Muscle layer of duodenum (tissue), 2 donors: ENCODE data around the gene SLC5A6.
"Not testable (repeated sequence)": the region's sequence is repeated elsewhere in the genome, so short reads cannot be mapped to it uniquely, and the experiment has no call there.

Source experiments
- H3K27ac ChIP-seq: one replicate; pipeline ENCODE4 v1.7.0; 2013; ENCODE audit warnings: mild to moderate bottlenecking, low read length
- H3K27me3 ChIP-seq: one replicate; pipeline ENCODE4 v1.7.0; 2013; ENCODE audit warnings: low read depth, mild to moderate bottlenecking, control low read depth, low read length
- H3K36me3 ChIP-seq, 2 donors: one replicate each; pipeline ENCODE4 v1.7.0; 2013; ENCODE audit warnings: low read length in 2 of 2, control low read depth in 1 of 2, mild to moderate bottlenecking in 1 of 2; ENCODE audit not compliant: insufficient read depth in 2 of 2, control insufficient read depth in 1 of 2
- H3K4me1 ChIP-seq, 2 donors: one replicate each; pipeline ENCODE4 v1.7.0; 2013; ENCODE audit warnings: low read length in 2 of 2, mild to moderate bottlenecking in 2 of 2, control low read depth in 1 of 2, moderate library complexity in 1 of 2; ENCODE audit not compliant: insufficient read depth in 2 of 2, control insufficient read depth in 1 of 2
- H3K4me3 ChIP-seq, 2 donors: one replicate each; pipeline ENCODE4 v1.7.0; 2013; ENCODE audit warnings: low read length in 2 of 2, low read depth in 1 of 2, mild to moderate bottlenecking in 1 of 2
- H3K9me3 ChIP-seq, 2 donors: one replicate each; pipeline ENCODE4 v1.7.0; 2013; ENCODE audit warnings: low read length in 2 of 2, control low read depth in 1 of 2, mild to moderate bottlenecking in 1 of 2; ENCODE audit not compliant: control insufficient read depth in 1 of 2
- donor health status: healthy.

The SLC5A6 gene

DNA sequence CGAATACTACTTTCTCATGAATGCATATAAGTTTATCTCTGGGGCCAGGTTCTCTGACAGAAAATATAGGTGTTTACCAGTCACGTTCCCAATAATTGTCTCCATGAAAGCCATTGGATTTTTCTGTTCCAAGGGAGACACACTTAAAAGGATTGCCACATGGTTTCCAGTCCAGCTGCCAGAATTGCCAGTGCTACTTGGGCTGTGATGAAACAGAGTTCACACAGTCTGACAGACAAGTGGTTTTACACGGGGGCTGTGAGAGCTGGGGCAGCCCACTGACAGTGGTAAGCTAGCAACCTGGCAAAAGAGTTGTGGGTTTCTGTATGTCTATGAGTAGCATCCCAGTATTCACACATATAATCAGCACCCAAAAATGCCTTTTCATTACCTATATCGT lies 28.0 kb downstream of the SLC5A6 start:
- Histone ChIP-seq H3K9me3 (no peaks in the 10 kb centered on the region), H3K27me3 (no peaks in the 10 kb centered on the region), H3K36me3 (peaks cover 0 to 9% of the 10 kb centered on the region in 2 donors), H3K4me1 (no peaks in the 10 kb centered on the region), H3K4me3 (no peak overlapping the region), H3K27ac (no peak overlapping the region)

DNA sequence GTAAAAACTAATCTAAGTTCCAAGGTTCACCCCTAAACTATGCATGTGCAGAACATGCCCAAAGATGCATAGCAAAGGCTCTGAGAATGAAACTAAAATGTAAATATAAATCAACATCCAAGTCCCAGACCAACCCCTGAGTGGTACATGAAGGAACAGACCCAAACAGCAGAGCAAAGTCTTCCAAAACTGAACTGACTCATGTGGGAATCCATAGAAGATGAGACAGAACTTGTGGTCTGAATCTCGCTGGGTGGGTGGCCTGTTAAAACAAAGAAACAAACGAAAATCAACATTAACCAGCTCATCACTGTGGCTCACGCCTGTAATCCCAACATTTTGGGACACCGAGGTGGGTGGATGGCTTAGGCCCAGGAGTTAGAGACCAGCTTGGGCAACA lies 29.7 kb downstream of the SLC5A6 start:
- Histone ChIP-seq H3K4me1 (no peaks in the 10 kb centered on the region), H3K36me3 (peaks cover 0 to 9% of the 10 kb centered on the region in 2 donors), H3K27me3 (no peaks in the 10 kb centered on the region), H3K27ac (no peak overlapping the region), H3K4me3 (no peak overlapping the region), H3K9me3 (no peaks in the 10 kb centered on the region)

DNA sequence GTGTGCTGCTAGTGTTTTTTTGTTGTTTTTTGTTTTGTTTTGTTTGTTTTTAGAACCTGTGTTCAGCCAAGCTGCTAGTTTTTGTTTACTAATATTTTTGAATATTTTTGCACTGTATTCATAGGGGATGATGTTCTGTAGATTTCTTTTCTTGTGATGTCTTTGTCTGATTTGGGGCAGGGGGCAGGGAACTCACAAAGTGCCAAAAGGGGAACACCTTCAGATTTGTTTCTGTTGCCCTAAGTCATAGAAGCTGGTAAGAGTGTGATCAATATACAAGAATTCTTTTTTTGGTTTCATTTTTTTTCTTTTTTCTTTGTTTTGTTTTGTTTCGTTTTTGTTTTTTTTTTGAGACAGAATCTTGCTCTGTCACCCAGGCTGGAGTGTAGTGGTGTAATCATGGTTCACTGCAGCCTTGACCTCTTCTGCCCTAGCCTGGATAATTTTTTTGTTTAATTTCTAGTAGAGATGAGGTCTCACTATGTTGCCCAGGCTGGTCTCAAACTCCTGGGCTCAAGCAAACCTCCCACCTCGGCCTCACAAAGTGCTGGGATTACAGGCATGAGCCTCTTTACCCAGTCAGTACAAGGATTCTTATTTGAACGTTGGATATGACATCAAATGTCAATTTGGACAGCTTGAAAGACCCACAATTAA lies 32.6 kb downstream of the SLC5A6 start:
- Histone ChIP-seq H3K27ac (no peak overlapping the region), H3K9me3 (no peaks in the 10 kb centered on the region), H3K4me3 (no peak overlapping the region), H3K4me1 (no peaks in the 10 kb centered on the region), H3K27me3 (no peaks in the 10 kb centered on the region), H3K36me3 (peaks cover 0 to 6% of the 10 kb centered on the region in 2 donors)

DNA sequence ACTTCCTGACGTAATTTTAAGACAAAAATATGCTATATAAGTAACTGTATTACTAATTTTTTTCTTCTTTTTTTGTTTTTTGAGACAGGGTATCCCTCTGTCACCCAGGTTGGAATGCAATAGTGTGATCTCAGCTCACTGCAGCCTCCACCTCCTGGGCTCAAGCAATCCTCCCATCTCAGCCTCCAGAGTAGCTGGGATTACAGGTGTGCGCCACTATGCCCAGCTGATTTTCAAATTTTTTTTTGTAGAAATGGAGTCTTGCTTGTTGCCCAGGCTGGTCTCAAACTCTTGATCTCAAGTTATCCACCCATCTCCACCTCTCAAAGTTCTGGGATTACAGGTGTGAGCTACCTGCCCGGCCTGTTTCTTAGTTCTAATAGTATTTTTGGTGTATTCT lies 33.6 kb downstream of the SLC5A6 start:
- no peaks in the 10 kb centered on the region for H3K4me1 ChIP-seq
- H3K27ac ChIP-seq = no peak overlapping the region
- H3K9me3 ChIP-seq = no peaks in the 10 kb centered on the region
- no peak overlapping the region for H3K4me3 ChIP-seq
- H3K27me3 ChIP-seq = no peaks in the 10 kb centered on the region
- peaks cover 0 to 6% of the 10 kb centered on the region in 2 donors for H3K36me3 ChIP-seq

DNA sequence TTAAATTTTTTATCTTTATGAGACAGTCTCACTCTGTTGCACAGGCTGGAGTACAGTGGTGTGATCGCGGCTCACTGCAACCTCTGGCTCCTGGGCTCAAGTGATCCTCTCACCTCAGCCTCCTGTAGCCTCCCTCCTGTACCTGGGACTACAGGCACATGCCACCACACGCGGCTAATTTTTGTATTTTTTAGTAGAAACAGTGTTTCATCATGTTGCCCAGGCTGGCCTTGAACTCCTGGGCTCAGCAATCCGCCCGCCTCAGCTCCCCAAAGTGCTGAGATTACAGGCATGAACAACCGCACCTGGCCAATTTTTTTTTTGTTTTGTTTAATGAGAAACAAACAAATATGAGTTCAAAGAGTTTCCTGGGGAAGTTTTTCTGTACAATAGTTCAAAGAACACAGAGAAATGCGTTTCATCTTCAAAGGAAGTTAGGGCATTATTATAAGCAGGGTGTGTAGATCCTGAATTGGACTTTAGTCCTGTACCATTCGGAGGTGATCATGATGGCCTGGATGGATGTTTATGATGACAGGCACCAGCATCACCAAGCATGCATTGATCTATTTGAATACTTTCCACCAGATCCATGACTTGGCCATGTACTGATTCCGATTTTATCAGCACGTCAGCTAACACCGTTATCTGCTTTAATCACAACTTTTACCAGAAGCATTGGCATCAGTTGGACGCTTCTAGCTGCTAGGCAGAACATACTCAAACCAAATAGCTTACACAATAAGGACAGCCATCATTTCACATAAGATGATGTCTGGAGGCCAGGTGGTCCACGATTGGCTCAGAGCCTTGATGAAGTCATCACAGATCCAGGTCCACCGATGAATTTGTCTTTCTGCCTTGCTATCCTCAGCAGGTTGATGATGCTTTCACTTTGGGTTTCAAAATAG lies 34.4 kb downstream of the SLC5A6 start:
- Histone ChIP-seq H3K36me3 (peaks cover 0 to 6% of the 10 kb centered on the region in 2 donors), H3K4me3 (no peak overlapping the region), H3K27me3 (no peaks in the 10 kb centered on the region), H3K9me3 (no peaks in the 10 kb centered on the region), H3K27ac (no peak overlapping the region), H3K4me1 (no peaks in the 10 kb centered on the region)

DNA sequence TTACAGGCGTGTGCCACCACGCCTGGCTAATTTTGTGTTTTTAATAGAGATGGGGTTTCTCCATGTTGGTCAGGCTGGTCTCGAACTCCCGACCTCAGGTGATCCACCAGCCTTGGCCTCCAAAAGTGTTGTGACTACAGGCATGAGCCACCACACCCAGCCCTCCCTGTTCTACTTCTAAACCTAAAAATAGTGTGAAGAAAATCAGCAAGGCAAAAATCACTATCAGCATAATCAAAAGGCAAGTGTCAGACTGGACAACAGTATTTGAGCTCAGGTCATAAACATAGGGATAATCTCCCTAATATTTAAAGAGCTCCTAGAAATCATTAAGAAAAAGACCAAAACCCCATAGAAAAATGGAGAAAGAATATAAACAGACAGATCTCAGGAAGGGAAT lies 36.3 kb downstream of the SLC5A6 start:
- not testable (repeated sequence) for H3K27me3 ChIP-seq, H3K27ac ChIP-seq, H3K4me3 ChIP-seq, H3K4me1 ChIP-seq, H3K9me3 ChIP-seq, H3K36me3 ChIP-seq

DNA sequence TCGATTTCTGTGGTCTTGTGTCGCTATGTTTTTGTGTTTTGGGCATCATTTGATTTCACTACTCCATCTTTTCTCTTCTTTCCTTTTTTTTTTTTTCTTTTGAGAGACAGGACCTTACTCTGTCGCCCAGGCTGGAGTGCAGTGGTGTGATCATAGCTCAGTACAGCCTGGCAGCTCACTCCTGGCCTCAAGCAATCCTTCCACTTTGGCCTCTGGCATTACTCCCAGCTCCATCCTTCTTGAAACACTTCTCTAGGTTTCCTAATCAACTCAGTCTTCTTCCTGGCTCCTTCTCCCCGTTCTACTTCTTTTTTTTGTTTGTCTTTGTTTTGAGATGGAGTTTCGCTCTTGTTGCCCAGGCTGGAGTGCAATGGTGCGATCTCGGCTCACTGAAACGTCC lies 36.7 kb downstream of the SLC5A6 start:
- Histone ChIP-seq H3K9me3 (no peaks in the 10 kb centered on the region), H3K4me1 (no peaks in the 10 kb centered on the region), H3K27me3 (no peaks in the 10 kb centered on the region), H3K4me3 (no peak overlapping the region), H3K36me3 (no peaks in the 10 kb centered on the region), H3K27ac (no peak overlapping the region)

DNA sequence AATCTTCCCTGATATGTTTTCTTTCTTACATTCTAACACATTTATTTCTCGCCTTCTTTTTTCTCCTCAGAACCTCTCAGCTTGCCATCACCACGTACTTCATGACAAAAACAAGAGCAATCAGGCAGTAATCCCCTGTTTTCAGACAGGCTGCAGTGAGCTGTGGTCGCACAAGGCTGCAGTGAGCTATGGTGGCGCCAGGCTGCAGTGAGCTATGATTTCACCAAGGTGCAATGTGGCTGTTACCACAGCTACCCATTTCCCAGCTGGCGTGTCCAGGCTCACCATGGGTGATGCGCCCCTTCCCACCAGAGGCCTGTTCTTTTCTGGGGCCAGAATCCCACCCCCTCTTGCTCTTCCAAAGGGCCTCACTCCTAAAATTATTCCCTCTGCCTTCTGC lies 37.4 kb downstream of the SLC5A6 start:
- no peaks in the 10 kb centered on the region for H3K9me3 ChIP-seq
- H3K4me3 ChIP-seq = no peak overlapping the region
- H3K36me3 ChIP-seq = no peaks in the 10 kb centered on the region
- H3K4me1 ChIP-seq = peaks cover 0 to 3% of the 10 kb centered on the region in 2 donors
- H3K27me3 ChIP-seq = no peaks in the 10 kb centered on the region
- H3K27ac ChIP-seq = no peak overlapping the region

DNA sequence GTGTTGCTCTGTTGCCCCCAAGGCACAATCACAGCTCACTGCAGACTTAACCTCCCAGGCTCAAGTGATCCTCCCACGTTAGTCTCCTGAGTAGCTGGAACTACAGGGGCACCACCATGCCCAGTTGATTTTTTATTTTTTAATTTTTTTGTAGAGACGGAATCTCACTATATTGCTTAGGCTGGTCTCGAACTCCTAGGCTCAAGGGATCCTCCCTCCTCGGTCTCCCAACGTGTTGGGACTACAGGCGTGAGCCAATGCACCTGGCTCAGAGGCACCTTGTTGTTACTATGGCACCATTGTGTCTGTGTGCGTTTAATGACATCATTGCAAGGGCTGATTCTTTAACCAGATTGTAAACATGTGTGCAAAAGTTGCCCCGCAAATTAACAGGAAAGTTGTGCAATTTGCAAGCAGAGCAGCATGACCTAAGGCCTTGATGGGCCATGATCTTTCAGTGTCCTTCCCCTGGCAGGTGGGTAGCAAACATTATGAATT lies 40.7 kb downstream of the SLC5A6 start:
- peaks cover 0 to 3% of the 10 kb centered on the region in 2 donors for H3K4me1 ChIP-seq
- H3K36me3 ChIP-seq = no peaks in the 10 kb centered on the region
- H3K27ac ChIP-seq = no peak overlapping the region
- H3K9me3 ChIP-seq = no peaks in the 10 kb centered on the region
- H3K4me3 ChIP-seq = no peak overlapping the region
- no peaks in the 10 kb centered on the region for H3K27me3 ChIP-seq

DNA sequence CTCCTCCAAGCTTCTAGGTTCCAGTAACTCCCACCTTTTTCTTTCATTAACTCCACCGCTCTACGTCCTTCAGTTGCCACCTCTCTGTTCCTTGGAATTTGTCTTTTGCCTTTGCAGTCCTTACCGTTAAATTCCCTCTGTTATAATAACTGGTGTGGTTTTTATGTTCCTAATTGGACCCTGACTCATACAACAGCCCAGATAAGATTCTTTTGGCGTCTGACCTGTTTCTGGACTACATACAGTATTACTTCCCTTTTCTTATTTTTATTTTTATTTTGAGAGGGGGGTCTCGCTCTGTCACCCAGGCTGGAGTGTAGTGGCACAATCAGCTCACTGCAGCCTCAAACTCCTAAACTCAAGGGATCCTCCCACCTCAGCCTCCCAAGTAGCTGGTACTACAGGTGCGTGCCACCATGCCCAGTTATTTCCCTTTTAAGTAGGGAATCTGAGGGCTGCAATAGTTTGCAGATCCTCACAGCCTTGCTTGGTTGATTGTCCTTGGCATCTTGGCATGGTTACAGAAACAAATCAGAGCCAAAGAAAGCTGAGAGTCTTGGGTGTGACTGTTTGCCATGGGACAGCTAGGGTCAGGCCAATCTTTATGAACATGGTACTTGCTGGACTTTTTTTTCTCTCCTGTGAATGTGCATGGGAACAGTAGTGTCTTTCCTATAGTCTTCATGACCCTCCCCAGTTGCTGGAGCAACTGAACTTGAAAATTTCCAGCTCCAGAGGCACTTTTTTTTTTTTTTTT lies 41.3 kb downstream of the SLC5A6 start:
- H3K36me3 ChIP-seq = no peaks in the 10 kb centered on the region
- no peaks in the 10 kb centered on the region for H3K27me3 ChIP-seq
- H3K27ac ChIP-seq = no peak overlapping the region
- H3K4me3 ChIP-seq = no peak overlapping the region
- H3K9me3 ChIP-seq = no peaks in the 10 kb centered on the region
- H3K4me1 ChIP-seq = peaks cover 0 to 3% of the 10 kb centered on the region in 2 donors
